Stimulated activated CD8-positive, alpha-beta memory T cell treated with anti-CD3 and anti-CD28 coated beads, Interleukin-4, amount 100 ng/mL, for 1 hour (primary cell): ENCODE results near the gene ZNF222.

Experiments used
- DNase-seq, 2 donors: peaks; one replicate each; pipeline ENCODE4 v3.0.0-alpha.2; 2020; ENCODE audit warnings: low read depth in 2 of 2, low spot score in 1 of 2

Gene ZNF222

DNA sequence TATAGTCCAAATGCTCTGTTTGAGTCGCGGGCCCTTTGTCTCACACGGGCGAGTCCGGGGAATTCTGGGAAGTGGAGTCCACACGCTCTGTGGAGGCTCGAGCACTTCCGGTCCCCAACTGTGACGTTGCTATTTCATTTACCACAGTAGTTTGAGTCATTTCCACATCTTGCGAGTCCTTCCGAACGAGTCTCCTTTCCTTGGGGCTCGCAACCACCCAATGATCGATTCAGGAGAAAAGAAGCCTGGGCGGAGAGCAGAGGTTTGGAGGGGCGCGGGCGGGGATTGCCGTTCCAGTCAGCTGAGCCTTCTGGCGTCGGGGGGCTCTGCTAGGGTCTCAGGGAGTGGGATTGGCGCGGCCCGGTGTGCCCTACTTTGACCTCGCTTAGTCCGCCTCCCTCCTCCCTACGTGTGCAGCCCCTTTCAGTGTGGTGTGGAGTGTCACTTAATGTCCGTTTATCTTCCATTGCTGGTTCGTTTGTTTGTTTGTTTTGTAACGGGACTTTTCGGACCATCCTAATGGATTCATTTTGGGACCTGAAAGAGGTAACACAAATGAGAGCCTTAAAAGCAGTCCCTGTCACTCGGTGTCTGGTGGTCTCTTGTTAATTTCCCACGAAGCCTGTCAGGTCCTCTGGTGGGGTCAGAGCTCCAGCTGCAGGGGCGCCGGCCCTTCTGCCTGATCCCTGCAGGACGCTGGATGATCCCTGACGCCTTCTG is at the start of gene ZNF222:
Gene ZNF222 (plus strand): TSS at position 163 of the 720 bp plus-strand sequence. CDS start 58 bp downstream, at position 221.
- peak; percentile 54 to 55 for DNase-seq

DNA sequence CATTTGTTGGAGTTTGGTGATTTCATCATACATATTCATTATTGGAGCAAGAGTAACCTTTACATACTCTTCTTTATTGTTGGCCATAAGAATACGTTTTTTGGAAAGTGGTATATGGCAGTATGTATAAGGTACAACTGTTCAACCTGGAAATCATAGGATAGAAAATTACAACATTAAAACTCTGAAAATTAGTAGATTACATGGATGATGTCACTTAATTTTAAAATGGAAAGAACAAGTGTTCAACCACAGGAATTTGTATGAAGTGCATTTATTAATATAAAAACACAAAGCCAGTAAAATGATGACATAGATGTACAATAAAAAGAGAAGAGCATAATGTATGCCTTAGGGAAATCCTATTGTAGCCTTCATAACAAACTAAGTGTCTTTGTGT is 48.4 kb upstream of the ZNF222 start:
- DNase-seq, result no peak

GRCh38 chr19:43983544-43983911 is 41.7 kb upstream of the ZNF222 start:
- DNase-seq, result no peak

DNA sequence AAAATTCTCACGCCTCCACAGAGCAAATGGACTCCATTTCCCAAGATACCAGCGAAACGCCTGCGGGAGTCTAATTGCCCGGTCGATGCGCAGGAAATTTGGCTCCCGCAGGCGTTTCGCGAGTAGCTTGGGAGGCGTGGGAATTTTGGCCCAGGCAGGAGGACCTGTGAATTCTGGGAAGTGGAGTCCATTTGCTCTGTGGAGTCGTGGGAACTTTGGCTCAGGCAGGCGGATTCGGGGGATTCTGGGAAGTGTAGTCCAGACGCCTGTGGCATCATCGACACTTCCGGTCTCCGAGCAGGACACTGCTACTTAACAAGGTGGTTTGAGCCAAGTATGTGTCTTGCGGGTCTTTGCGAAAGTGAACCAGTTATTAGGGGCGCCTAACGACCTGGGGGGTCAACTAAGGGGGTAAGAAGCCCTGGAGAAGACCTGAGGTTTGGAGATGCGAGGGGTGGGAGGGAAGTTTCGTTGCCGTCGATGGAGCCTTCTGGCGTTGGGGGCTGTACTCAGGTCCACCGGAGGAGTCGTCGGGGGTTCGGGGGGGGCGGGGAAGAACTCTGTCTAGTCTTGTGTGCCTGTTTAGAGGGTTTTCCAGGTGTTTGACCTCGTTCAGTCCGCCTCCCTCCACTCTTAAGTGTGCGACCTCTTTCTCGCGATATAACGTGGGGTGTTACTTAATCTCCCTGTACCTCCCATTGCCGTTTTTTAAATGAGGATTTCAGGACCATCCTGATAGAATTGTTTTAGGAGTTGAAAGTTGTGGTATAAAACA is 41.1 kb upstream of the ZNF222 start, which contains the start of gene ZNF155:
Gene ZNF155 (plus strand): TSS at position 277 of the 775 bp plus-strand sequence. CDS start 4,356 bp downstream, outside the sequence.
- DNase-seq, result peak; percentile 33 to 36

DNA sequence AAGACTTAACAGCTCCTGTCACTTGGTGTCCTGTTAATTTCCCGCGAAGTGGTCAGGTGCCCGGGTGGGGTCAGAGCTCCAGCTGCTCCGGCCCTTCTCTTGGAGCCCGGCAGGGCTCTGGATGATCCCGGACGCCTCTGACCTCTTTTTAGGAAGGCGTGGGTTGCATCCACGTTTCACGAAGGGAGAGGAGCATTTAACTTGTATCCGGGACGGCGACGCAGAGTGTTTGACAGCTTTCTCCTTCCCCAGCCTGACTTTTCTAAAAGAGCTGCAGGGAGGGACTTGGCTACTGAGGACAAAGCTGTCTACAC is 40.5 kb upstream of the ZNF222 start:
- no peak for DNase-seq

DNA sequence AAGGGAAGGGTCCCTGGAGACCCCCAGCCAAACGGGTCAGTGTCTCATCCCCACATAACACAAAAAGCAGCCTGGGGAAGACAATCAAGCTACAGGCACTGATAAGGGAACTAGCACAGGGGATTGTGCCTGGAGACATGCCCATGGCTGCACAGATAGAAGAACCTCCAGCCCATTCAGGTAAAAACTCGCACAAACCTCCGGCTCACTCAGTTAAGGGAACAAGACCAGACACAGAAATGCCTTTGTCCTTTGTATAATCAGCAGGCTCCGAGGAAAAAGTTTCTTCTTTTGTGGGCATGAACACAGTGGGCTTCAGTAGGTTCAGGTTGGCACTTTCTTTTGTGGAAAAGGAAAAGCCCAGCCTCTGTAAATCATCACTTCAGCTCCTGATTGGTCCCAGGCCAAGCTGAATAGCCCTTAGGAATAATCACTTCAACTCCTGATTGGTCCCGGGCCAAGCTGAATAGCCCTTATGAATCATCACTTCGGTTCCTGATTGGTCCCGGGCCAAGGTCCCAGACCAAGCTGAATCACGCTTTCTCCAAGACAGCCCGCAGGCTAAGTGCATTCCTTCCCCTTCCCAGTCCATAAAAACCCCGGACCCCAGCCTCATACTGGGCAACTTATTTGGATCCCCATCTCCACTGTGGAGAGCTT is 27.4 kb upstream of the ZNF222 start:
- no peak for DNase-seq

- no peak for DNase-seq
Measured at GRCh38 chr19:44002212-44002565, 23.0 kb upstream of the ZNF222 start.

DNA sequence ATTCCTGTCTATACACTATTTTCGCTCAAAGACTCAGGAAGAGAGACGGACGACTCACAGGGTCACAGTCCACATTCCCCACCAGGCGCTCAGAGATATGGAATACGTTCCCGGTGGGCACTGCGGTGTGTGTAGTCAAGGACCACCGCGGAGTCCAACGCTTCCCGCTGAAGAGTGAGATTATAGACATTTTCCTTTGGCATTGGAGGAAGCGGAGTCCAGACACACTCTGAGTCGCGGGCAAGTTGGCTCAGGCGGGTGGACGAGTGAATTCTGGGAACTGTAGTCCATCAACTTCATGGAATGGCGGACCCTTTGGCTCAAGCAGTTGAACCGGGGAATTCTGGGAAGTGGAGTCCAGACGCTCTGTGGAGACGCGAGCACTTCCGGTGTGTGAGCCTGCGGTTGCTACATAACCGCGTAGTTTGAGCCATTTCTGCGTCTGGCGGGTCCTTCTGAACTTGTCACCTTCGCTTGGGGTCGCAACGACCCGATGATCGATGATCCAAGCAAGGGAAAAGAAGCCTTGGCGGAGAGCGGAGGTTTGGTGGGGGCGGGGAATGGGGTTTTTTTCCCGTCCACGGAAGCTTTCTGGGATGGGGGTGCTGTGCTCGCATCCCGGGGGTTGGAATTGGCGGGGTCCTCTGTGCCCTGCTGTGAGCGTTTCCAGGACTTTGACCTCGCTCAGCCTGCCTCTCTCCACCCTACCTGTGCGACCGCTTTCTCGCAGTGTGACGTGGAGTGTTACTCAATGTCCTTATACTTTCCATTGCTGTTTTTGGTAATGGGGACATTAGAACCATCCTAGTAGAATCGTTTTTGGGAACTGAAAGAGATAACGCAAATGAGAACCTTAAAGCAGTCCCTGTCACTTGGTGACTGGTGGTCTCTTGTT is 22.4 kb upstream of the ZNF222 start, which contains the start of gene ZNF230:
Gene ZNF230 (plus strand): TSS at position 392 of the 895 bp plus-strand sequence. CDS start 4,122 bp downstream, outside the sequence.
- DNase-seq, result peak; percentile 50 to 68

GRCh38 chr19:44003461-44004009 is 21.6 kb upstream of the ZNF222 start:
- DNase-seq, result no peak

DNA sequence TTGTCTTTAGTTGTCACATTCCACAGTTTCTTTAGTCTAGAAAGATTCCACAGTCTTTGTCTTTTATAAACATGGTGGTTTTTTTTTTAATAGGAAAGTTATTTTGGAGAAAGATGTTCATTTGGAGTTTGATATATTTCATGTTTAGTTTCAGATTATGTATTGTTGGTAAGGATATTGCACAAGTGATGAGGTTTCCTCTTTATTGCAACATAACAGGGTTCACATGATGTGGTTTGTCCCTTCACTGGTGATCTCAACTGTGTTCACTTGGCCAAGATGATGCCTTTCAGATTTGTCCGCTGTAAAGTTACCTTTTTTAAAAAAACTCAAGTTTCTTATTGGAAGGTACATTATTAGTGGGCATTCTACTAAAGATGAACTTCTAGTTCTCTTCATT is 19.2 kb upstream of the ZNF222 start:
- DNase-seq, result no peak

GRCh38 chr19:44007473-44007872 is 17.7 kb upstream of the ZNF222 start:
- no peak for DNase-seq

DNA sequence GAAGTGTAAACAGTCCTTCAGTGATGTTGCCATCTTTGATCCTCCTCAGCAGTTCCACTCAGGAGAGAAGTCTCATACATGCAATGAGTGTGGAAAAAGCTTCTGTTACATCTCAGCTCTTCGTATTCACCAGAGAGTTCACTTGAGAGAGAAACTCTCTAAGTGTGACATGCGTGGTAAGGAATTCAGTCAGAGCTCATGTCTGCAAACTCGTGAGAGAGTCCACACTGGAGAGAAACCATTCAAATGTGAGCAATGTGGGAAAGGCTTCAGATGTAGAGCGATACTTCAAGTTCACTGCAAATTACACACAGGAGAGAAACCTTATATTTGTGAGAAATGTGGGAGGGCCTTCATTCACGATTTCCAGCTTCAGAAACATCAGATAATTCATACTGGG is 14.7 kb upstream of the ZNF222 start:
- no peak for DNase-seq

DNA sequence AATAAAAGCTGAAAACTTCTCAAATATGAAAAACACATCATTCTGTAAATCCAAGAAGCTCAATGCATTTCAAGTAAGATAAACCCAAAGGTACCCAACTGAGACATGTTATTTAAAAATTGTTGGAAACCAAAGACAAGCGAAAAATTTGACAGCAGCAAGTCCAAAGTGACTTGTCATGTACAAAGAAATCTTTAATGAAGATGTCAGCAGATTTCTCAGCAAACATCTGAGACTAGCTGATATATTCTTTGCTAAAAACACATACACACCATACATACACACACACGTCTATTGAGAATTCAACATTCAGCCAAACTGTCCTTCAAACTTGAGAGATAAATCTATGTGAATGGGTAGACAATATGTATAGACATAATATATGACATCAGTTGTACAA is 5.7 kb upstream of the ZNF222 start:
- no peak for DNase-seq

GRCh38 chr19:44021221-44021620 is 4.0 kb upstream of the ZNF222 start:
- no peak for DNase-seq

- no peak for DNase-seq
Measured at GRCh38 chr19:44024900-44025216, 321 bp upstream of the ZNF222 start.

DNA sequence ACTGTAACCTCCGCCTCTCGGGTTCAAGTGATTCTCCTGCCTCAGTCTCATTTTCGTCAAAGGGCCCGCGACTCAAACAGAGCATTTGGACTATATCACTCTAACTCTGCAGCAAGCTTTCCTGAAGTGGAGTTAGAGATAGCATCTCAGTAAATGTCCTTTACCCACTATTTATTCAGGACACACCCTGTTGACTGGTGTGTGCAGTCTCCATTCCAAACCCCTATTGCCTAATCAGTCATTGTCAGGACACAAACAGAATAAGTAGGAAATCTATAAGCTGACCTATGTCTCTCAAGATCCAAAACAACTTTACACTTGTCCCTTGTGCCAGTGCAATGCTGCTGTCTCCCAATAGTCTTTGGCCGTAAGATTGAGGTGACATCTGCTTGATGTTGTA is 1.4 kb downstream of the ZNF222 start:
- no peak for DNase-seq

DNA sequence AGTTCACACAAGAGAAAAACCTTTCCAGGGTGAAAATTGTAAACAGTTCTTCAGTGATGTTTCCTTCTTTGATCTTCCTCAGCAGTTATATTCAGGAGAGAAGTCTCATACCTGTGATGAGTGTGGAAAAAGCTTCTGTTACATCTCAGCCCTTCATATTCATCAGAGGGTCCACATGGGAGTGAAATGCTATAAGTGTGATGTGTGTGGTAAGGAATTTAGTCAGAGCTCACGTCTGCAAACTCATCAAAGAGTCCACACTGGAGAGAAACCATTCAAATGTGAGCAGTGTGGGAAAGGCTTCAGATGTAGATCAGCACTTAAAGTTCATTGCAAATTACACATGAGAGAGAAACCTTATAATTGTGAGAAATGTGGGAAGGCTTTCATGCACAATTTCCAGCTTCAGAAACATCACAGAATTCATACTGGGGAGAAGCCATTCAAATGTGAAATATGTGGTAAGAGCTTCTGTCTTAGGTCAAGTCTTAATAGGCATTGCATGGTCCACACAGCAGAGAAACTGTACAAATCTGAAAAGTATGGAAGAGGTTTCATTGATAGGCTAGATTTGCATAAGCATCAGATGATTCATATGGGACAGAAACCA is 6.9 kb downstream of the ZNF222 start:
- no peak for DNase-seq

- DNase-seq, result no peak
Measured at GRCh38 chr19:44042147-44042546, 17.0 kb downstream of the ZNF222 start.

GRCh38 chr19:44050740-44051649 is 25.8 kb downstream of the ZNF222 start:
- no peak for DNase-seq
